GM19351 (cell line): ENCODE data around the gene CUL1.
A peak's percentile ranks its signal among the peaks of the same experiment; 100 is the strongest.

Experiments used
- ATAC-seq: cut with Tn5 transposase; IDR thresholded peaks from one replicate; pipeline ENCODE4 v1.9.1; 2021; ENCODE audit warnings: mild to moderate bottlenecking, moderate library complexity; ENCODE audit not compliant: unreplicated experiment

Gene CUL1

DNA sequence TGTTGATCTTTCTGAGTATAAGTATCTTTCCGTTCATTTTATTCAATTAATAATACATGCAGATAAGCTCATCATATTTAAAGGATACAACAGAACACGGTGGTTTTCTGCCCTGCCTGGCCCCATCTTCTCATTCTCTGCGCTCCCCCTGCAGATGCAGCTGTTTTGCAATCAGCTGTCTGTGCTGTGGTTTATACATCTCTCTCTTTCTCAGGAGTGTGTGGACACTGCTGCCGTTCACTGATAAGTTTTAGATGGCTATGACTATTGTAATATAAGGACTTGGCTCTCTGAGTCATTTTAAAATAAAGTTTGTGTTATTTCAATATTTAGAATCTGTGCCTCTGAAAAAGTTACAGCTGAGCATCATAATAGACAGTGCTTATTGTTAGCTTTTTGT lies 54.5 kb downstream of the CUL1 start:
- no peak for ATAC-seq

GRCh38 chr7:148754912-148755311 lies 56.2 kb downstream of the CUL1 start:
- ATAC-seq, result no peak

- no peak for ATAC-seq
Observed at GRCh38 chr7:148761499-148762278, 63.0 kb downstream of the CUL1 start.

GRCh38 chr7:148763622-148764021 lies 64.9 kb downstream of the CUL1 start:
- ATAC-seq, result no peak

DNA sequence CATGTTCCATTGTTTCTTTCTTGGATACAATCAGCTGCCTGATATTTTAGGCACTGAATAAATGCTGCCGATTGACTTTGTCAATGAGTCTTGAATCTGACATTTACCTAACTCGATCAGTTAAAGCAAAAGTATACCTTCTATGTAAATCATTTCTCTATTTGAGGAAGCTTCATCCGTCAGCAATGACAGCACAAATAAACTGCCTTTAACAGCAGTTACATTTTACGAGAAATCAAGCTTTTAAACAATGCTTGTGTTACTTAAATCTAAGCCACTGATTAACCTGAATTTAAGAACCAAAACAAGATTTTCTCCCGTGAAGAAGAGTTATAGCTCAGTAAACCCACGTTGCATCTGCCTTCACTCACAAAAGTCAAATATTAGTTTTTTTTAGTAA lies 71.3 kb downstream of the CUL1 start:
- no peak for ATAC-seq

DNA sequence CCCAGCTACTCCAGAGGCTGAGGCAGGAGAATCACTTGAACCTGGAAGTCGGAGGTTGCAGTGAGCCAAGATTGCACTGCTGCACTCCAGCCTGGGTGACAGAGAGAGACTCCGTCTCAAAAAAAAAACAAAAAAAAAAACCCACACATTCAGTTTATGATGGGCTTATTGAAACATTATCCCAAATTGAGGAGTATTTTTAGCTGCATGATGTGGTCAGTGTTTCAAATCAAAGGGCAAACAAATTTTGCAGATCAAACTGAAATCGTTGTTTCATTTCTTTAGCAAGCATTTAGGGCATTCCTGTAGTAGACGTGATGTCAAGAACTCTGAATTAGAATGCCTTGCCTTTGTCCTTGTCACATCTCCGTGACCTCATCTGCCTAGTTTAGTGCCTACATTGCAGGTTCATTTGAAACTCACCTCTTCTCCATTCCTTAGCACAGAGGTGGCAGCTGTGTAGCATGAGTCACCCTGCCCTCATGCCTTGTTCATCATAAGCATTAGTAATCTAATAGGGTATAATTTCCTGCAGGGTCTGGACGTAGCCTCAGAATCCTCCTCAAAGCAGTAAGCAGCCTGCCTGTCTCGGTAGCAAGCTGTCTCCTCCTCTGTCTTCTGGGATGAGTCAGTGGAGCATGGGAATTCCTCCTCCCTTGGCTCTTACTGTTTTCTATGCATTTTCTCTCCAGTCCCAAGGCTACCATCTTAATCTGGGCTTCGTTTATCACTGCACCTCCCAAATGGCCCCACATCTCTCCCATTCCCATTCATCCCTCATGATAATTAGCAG lies 73.8 kb downstream of the CUL1 start:
- ATAC-seq, result no peak

GRCh38 chr7:148773334-148773733 lies 74.6 kb downstream of the CUL1 start:
- peak; percentile 79 for ATAC-seq

DNA sequence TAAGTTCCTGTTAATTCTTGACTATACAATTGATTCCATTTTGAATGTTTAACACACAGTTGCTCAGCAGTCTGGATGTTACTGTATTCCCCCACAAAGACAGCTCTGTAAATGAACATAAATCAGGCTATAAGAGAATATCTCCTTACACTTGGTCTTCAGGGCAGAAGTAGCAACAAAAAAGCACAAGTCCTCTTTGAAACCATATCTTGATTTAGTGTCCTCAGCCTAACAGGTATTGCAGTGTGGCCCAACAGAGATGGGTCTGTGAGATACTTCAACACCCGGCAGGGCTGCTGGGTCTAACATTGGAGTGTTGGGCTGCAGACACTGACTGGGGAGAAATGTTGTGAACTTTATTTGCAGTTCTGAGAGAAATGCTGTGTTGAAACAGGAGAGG lies 75.8 kb downstream of the CUL1 start:
- no peak for ATAC-seq

DNA sequence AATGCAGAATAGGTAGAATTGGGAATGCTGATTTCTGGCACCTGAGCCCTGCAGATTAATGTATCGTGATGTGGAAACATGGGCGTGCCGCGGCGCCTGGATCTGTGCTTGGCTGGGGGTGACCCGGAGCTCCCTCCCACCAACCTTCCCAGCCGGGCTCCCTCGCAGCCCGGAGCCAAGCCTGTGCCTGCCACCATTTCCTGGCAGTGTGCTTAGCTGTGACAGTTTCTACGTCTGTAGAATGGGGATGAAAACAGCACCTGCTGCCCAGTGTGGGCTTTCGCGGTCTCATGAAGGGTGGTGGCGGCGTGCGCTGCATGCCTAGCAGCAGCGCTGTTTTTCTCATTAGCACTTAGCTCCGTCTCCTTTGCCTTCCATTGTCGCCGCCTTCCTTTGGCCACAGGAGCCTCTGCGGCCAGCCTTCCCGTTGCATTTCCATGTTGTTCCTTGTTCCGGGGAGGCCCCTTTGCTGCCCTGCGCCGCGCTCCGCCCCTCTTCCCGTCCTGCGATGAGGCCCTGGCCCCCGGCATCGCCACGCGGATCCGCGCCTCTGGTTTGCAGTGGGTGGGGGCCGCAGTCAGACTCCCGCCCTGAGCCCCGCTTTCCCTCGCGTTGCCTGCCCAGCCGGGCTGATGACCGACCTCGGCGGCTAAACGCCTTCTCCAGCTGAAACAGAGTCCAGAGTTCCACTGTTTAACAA lies 84.2 kb downstream of the CUL1 start:
- ATAC-seq, result no peak

GRCh38 chr7:148783801-148784527 lies 85.3 kb downstream of the CUL1 start:
- ATAC-seq, result no peak

DNA sequence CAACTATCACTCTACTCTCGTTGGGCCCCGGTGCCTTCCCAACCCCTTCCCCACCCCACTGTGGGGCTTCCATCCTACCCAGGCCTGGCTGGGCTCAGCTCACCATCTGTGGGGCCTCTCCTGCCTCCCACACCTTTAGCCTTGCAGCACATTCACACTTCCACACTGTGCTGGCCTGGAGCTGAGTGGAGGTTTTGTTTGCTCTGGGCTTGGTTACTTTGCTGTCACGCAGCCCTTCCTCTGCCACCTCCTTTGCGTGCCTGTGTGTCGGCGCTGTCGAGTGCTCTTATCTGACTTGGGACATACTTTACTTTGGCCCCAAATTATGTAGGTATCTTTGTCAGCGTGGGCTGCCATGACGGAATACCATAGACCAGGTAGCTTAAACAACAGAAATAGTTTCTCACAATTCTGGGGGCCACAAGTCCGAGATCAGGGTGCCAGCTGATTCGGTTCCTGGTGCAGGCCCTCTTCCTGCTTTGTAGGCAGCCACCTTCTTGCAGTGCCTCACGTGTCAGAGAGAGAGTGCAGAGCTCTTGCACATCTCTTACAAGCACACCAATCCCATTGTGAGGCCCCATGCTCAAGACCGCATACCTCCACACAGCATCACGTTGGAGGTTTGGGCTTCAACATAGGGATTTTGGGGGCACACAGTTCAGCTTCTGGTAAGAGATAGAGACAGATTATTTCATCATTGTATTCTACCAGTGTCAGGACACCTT lies 89.0 kb downstream of the CUL1 start:
- no peak for ATAC-seq

DNA sequence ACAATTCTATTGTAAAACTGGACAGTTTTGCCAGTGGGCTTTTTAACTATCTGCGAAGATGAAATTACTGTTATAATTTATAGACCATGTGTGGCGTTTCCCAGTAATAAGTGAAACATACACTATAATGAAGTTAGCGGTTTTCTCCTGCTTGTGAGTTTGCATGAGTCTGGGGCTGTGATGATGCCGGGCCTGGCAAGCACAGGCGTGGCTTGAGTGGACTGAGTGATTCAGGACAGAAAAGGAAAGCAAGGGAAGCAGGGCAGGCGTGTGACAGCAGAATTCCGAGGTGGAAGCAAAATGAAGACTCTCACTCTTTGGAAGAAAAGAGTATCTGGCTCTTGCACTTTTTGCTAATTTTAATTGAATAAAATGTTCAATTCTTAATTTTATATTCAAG lies 90.5 kb downstream of the CUL1 start:
- ATAC-seq, result no peak

- no peak for ATAC-seq
Observed at GRCh38 chr7:148790131-148790726, 91.5 kb downstream of the CUL1 start.

DNA sequence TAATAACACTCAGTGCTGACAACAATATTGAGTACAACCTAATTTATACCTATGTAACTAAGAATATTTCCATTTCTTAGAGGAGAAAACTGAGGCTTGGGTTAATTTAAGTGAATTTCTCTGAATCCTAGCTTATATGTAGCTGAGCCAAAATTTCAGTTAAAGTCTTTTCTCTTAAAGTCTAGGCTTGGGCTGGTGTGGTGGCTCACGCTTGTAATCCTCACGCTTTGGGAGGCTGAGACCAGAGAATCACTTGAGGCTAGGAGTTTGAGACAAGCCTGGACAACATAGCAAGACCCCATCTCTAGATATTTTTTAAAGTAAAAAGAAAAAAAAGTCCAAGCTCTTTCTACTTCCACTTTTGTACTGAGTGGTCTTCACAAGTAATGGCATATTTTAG lies 92.1 kb downstream of the CUL1 start:
- ATAC-seq, result no peak

- ATAC-seq, result no peak
Observed at GRCh38 chr7:148791546-148791945, 92.8 kb downstream of the CUL1 start.

GRCh38 chr7:148793590-148793989 lies 94.9 kb downstream of the CUL1 start:
- ATAC-seq, result no peak

DNA sequence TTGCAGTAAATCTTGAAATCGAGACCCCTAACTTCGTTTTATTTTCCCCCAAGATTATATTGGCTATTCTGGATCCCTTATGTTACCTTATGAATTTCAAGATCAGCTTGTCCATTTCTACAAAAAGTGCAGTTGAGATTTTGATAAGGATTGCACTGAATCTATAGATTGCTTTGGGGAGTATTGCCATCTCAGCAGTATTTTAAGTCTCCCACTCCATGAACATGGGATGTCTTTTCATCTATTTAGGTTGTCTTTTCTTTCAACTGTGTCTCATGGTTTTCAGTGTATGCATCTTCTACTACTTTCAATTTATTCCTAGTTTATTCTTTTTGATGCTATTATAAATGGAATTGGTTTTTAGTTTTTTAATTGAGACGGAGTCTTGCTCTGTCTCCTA lies 95.8 kb downstream of the CUL1 start:
- ATAC-seq, result no peak

- ATAC-seq, result no peak
Observed at GRCh38 chr7:148796841-148797240, 98.1 kb downstream of the CUL1 start.

GRCh38 chr7:148799893-148800555 lies 101.3 kb downstream of the CUL1 start:
- ATAC-seq, result no peak
